Activated CD8-positive, alpha-beta T cell treated with anti-CD3 and anti-CD28 coated beads for 36 hours (primary cell): Measurements from ENCODE around the gene RNF169. TPM values are rescaled to one million over a fixed set of nuclear protein-coding genes. Genes with fewer than 3 reads are reported as not detected.
A peak's percentile ranks its signal among the peaks of the same experiment; 100 is the strongest.

ENCODE experiments used
- ATAC-seq: fragments of 200-7000 bp; cut with Tn5 transposase; one replicate; pipeline ENCODE4 v1.10.0; 2021; ENCODE audit warnings: mild to moderate bottlenecking, moderate library complexity
- CTCF ChIA-PET: fragments of 350-600 bp; sonication (Branson Sonifier 250); formaldehyde crosslinking; loops from one replicate; lab custom pipeline; 2021; ENCODE audit warnings: antibody characterized with exemption; lab: Charles Lee
- POLR2A ChIA-PET: fragments of 350-600 bp; sonication (Branson Sonifier 250); formaldehyde crosslinking; loops from one replicate; lab custom pipeline; 2021; ENCODE audit warnings: antibody characterized with exemption; lab: Charles Lee
- DNase-seq: peaks from one replicate; pipeline ENCODE4 v3.0.0-alpha.2; 2020
- H3K27ac Mint-ChIP-seq: one replicate; pipeline ENCODE4 v1.8.0; 2021; ENCODE audit warnings: mild to moderate bottlenecking, mixed read lengths
- H3K27me3 Mint-ChIP-seq: one replicate; pipeline ENCODE4 v1.8.0; 2021; ENCODE audit warnings: mixed read lengths
- H3K36me3 Mint-ChIP-seq: one replicate; pipeline ENCODE4 v1.8.0; 2021; ENCODE audit warnings: low read depth, mixed read lengths
- H3K4me1 Mint-ChIP-seq: one replicate; pipeline ENCODE4 v1.8.0; 2021; ENCODE audit warnings: low read depth, mixed read lengths
- H3K4me3 Mint-ChIP-seq: one replicate; pipeline ENCODE4 v1.8.0; 2021; ENCODE audit warnings: mild to moderate bottlenecking, moderate library complexity, mixed read lengths
- H3K9me3 Mint-ChIP-seq: one replicate; pipeline ENCODE4 v1.8.0; 2021; ENCODE audit warnings: mixed read lengths
- CTCF ChIP-seq: fragments of 200-600 bp; IDR thresholded peaks from one replicate; pipeline ENCODE4 v1.8.0; 2022; ENCODE audit warnings: antibody characterized with exemption, mild to moderate bottlenecking
- intact Hi-C: fragments of 100-400 bp; cut with micrococcal nuclease; formaldehyde crosslinking; loops from one replicate; pipeline ENCODE4 v1.10.0; 2022
- total RNA-seq, 2 experiments: library from RNA; stranded (reverse); gene quantifications; one replicate each; pipeline ENCODE4 v1.2.3, GENCODE V29; 2021

The RNF169 gene
- total RNA-seq, 2 experiments from 2014 or later = 13.9 to 14.2 TPM

- peaks cover 34% of the 10 kb centered on the region for H3K36me3 Mint-ChIP-seq
- no peak for ATAC-seq
- ChIA-PET POLR2A (no interaction called here), CTCF (no interaction called here)
- H3K4me1 Mint-ChIP-seq = peaks cover 10% of the 10 kb centered on the region
- H3K9me3 Mint-ChIP-seq = no peaks in the 10 kb centered on the region
- intact Hi-C loops = no loop called here
- no peak for TF ChIP-seq CTCF
- no peaks in the 10 kb centered on the region for H3K27me3 Mint-ChIP-seq
- DNase-seq = no peak
- H3K4me3 Mint-ChIP-seq = no peak overlapping the region
- H3K27ac Mint-ChIP-seq = no peak overlapping the region
These were observed 98.1 kb downstream of the RNF169 start for GRCh38 chr11:74846770-74847169.

- Mint-ChIP-seq H3K9me3 (no peaks in the 10 kb centered on the region), H3K27me3 (no peaks in the 10 kb centered on the region), H3K27ac (peak overlapping the region; percentile 26), H3K4me1 (peaks cover 10% of the 10 kb centered on the region), H3K36me3 (peaks cover 30% of the 10 kb centered on the region), H3K4me3 (no peak overlapping the region)
- POLR2A ChIA-PET = no interaction called here
- intact Hi-C loops = no loop called here
- DNase-seq (no peak), ATAC-seq (no peak)
- no peak for TF ChIP-seq CTCF
- CTCF ChIA-PET = no interaction called here
These were observed 98.7 kb downstream of the RNF169 start for GRCh38 chr11:74847395-74847794.

- no peak overlapping the region for H3K27ac Mint-ChIP-seq
These were observed 99.2 kb downstream of the RNF169 start for GRCh38 chr11:74847895-74848294.

GRCh38 chr11:74849525-74850391 is 101.1 kb downstream of the RNF169 start:
- POLR2A ChIA-PET = no interaction called here
- H3K4me1 Mint-ChIP-seq = peaks cover 10% of the 10 kb centered on the region
- DNase-seq = no peak
- no peak overlapping the region for H3K4me3 Mint-ChIP-seq
- no peaks in the 10 kb centered on the region for H3K27me3 Mint-ChIP-seq
- no peak overlapping the region for H3K27ac Mint-ChIP-seq
- CTCF ChIA-PET = no interaction called here
- H3K9me3 Mint-ChIP-seq = no peaks in the 10 kb centered on the region
- no peak for TF ChIP-seq CTCF
- no peak for ATAC-seq
- H3K36me3 Mint-ChIP-seq = peaks cover 23% of the 10 kb centered on the region
- intact Hi-C loops = no loop called here

More at GRCh38 chr11:74847895-74848294, 99.2 kb downstream of the RNF169 start:
- no peak for TF ChIP-seq CTCF
- Mint-ChIP-seq H3K4me1 (peaks cover 10% of the 10 kb centered on the region), H3K36me3 (peaks cover 25% of the 10 kb centered on the region), H3K9me3 (no peaks in the 10 kb centered on the region), H3K27me3 (no peaks in the 10 kb centered on the region), H3K4me3 (no peak overlapping the region)
- POLR2A ChIA-PET = no interaction called here
- intact Hi-C loops = no loop called here
- no peak for ATAC-seq
- CTCF ChIA-PET = no interaction called here
- no peak for DNase-seq

- POLR2A ChIA-PET = no interaction called here
- Mint-ChIP-seq H3K27ac (no peak overlapping the region), H3K27me3 (no peaks in the 10 kb centered on the region), H3K4me1 (no peaks in the 10 kb centered on the region), H3K4me3 (no peak overlapping the region), H3K36me3 (peaks cover 25% of the 10 kb centered on the region), H3K9me3 (no peaks in the 10 kb centered on the region)
- no peak for TF ChIP-seq CTCF
- DNase-seq (no peak), ATAC-seq (no peak)
- intact Hi-C loops = no loop called here
- CTCF ChIA-PET = no interaction called here
These were observed 104.6 kb downstream of the RNF169 start for GRCh38 chr11:74853223-74853622.
